ENCODE results near the gene ITGB7. TPM values are rescaled to one million over a fixed set of nuclear protein-coding genes. Genes with fewer than 3 reads are reported as not detected.

ITGB7 gene
- polyA plus RNA-seq, 3 donors from 2014 or later, result 289 to 390 (median 389) TPM

- H3K27ac Mint-ChIP-seq, result peak overlapping the region in 2 of 6 donors; percentile 6 to 50
- DNase-seq, result no peak
- H3K4me3 Mint-ChIP-seq, result no peak overlapping the region
- H3K4me1 Mint-ChIP-seq, result peaks cover 38 to 41% of the 10 kb centered on the region in 2 donors
- peaks cover 19 to 80% (median 25%) of the 10 kb centered on the region in 3 donors for H3K36me3 Mint-ChIP-seq
- no peaks in the 10 kb centered on the region for H3K9me3 Mint-ChIP-seq
- H3K27me3 Mint-ChIP-seq (ENCODE audit: low read depth in 3 of 3), result peaks cover 0 to 3% (median 3%) of the 10 kb centered on the region in 3 donors
Measured at GRCh38 chr12:53194973-53195372, 12.1 kb downstream of the ITGB7 start.

GRCh38 chr12:53193985-53194716, 12.9 kb downstream of the ITGB7 start:
- peaks cover 15 to 75% (median 22%) of the 10 kb centered on the region in 3 donors for H3K36me3 Mint-ChIP-seq
- H3K9me3 Mint-ChIP-seq, result no peaks in the 10 kb centered on the region
- H3K4me1 Mint-ChIP-seq, result peaks cover 29 to 33% of the 10 kb centered on the region in 2 donors
- peak overlapping the region in 1 of 6 donors; percentile 34 for H3K27ac Mint-ChIP-seq
- no peak for DNase-seq
- H3K4me3 Mint-ChIP-seq, result no peak overlapping the region
- H3K27me3 Mint-ChIP-seq (ENCODE audit: low read depth in 3 of 3), result peaks cover 0 to 3% (median 3%) of the 10 kb centered on the region in 3 donors

GRCh38 chr12:53193040-53193439, 14.0 kb downstream of the ITGB7 start:
- Mint-ChIP-seq H3K36me3 (peaks cover 11 to 66% (median 22%) of the 10 kb centered on the region in 3 donors), H3K27ac (peak overlapping the region in 1 of 6 donors; percentile 69), H3K9me3 (no peaks in the 10 kb centered on the region), H3K27me3 (ENCODE audit: low read depth in 3 of 3) (peaks cover 0 to 3% (median 3%) of the 10 kb centered on the region in 3 donors), H3K4me3 (no peak overlapping the region), H3K4me1 (peaks cover 18 to 22% of the 10 kb centered on the region in 2 donors)
- no peak for DNase-seq

- DNase-seq, result no peak
- Mint-ChIP-seq H3K27me3 (ENCODE audit: low read depth in 3 of 3) (peaks cover 0 to 3% (median 3%) of the 10 kb centered on the region in 3 donors), H3K27ac (peak overlapping the region in 1 of 6 donors; percentile 3), H3K4me1 (peaks cover 15 to 19% of the 10 kb centered on the region in 2 donors), H3K9me3 (no peaks in the 10 kb centered on the region), H3K36me3 (peaks cover 11 to 65% (median 25%) of the 10 kb centered on the region in 3 donors), H3K4me3 (no peak overlapping the region)
Measured at GRCh38 chr12:53192531-53193021, 14.5 kb downstream of the ITGB7 start.

- H3K27me3 Mint-ChIP-seq (ENCODE audit: low read depth in 3 of 3), result peaks cover 0 to 3% (median under 1%) of the 10 kb centered on the region in 3 donors
- peaks cover 12 to 16% of the 10 kb centered on the region in 2 donors for H3K4me1 Mint-ChIP-seq
- peaks cover 9 to 68% (median 27%) of the 10 kb centered on the region in 3 donors for H3K36me3 Mint-ChIP-seq
- peak overlapping the region in 4 of 6 donors; percentile 3 to 58 (median 30) for H3K27ac Mint-ChIP-seq
- H3K4me3 Mint-ChIP-seq, result no peak overlapping the region
- H3K9me3 Mint-ChIP-seq, result no peaks in the 10 kb centered on the region
- no peak for DNase-seq
Measured at GRCh38 chr12:53191885-53192530, 15.0 kb downstream of the ITGB7 start.

- H3K9me3 Mint-ChIP-seq, result no peaks in the 10 kb centered on the region
Measured at GRCh38 chr12:53191096-53191884, 15.8 kb downstream of the ITGB7 start.

GRCh38 chr12:53190108-53190729, 16.8 kb downstream of the ITGB7 start:
- DNase-seq, result no peak
- H3K9me3 Mint-ChIP-seq, result no peaks in the 10 kb centered on the region
- H3K27me3 Mint-ChIP-seq (ENCODE audit: low read depth in 3 of 3), result peaks cover 0 to 3% (median 2%) of the 10 kb centered on the region in 3 donors
- H3K36me3 Mint-ChIP-seq, result peaks cover 4 to 66% (median 30%) of the 10 kb centered on the region in 3 donors
- no peak overlapping the region for H3K4me3 Mint-ChIP-seq
- H3K27ac Mint-ChIP-seq, result peak overlapping the region in 3 of 6 donors; percentile 12 to 78 (median 22)
- H3K4me1 Mint-ChIP-seq, result peaks cover 9 to 20% of the 10 kb centered on the region in 2 donors

More at GRCh38 chr12:53191096-53191884, 15.8 kb downstream of the ITGB7 start:
- Mint-ChIP-seq H3K27ac (peak overlapping the region in 1 of 6 donors; percentile 58), H3K36me3 (peaks cover 4 to 68% (median 28%) of the 10 kb centered on the region in 3 donors), H3K4me1 (peaks cover 8 to 12% of the 10 kb centered on the region in 2 donors), H3K27me3 (ENCODE audit: low read depth in 3 of 3) (peaks cover 0 to 3% (median 0%) of the 10 kb centered on the region in 3 donors), H3K4me3 (no peak overlapping the region)
- no peak for DNase-seq

GRCh38 chr12:53187145-53187899, 19.7 kb downstream of the ITGB7 start:
- Mint-ChIP-seq H3K27ac (peak overlapping the region in 1 of 6 donors; percentile 58), H3K4me3 (no peak overlapping the region), H3K27me3 (ENCODE audit: low read depth in 3 of 3) (peaks cover 0 to 2% (median 2%) of the 10 kb centered on the region in 3 donors), H3K36me3 (peaks cover 18 to 57% (median 36%) of the 10 kb centered on the region in 3 donors), H3K9me3 (no peaks in the 10 kb centered on the region), H3K4me1 (peaks cover 25 to 46% of the 10 kb centered on the region in 2 donors)
- DNase-seq, result no peak

GRCh38 chr12:53186745-53187144, 20.3 kb downstream of the ITGB7 start:
- Mint-ChIP-seq H3K4me3 (no peak overlapping the region), H3K27me3 (ENCODE audit: low read depth in 3 of 3) (peaks cover 0 to 2% (median 2%) of the 10 kb centered on the region in 3 donors), H3K27ac (no peak overlapping the region), H3K4me1 (peaks cover 27 to 51% of the 10 kb centered on the region in 2 donors), H3K9me3 (no peaks in the 10 kb centered on the region), H3K36me3 (peaks cover 23 to 55% (median 35%) of the 10 kb centered on the region in 3 donors)
- no peak for DNase-seq

- Mint-ChIP-seq H3K27me3 (ENCODE audit: low read depth in 3 of 3) (peaks cover 6 to 10% (median 6%) of the 10 kb centered on the region in 3 donors), H3K4me3 (no peak overlapping the region), H3K27ac (peak overlapping the region in 1 of 6 donors; percentile 10), H3K36me3 (peaks cover 23 to 44% (median 35%) of the 10 kb centered on the region in 3 donors), H3K4me1 (peaks cover 32 to 55% of the 10 kb centered on the region in 2 donors), H3K9me3 (no peaks in the 10 kb centered on the region)
- no peak for DNase-seq
Measured at GRCh38 chr12:53185582-53186153, 21.4 kb downstream of the ITGB7 start.

GRCh38 chr12:53184828-53185227, 22.2 kb downstream of the ITGB7 start:
- Mint-ChIP-seq H3K36me3 (peaks cover 23 to 43% (median 35%) of the 10 kb centered on the region in 3 donors), H3K27ac (peak overlapping the region in 1 of 6 donors; percentile 37), H3K4me3 (no peak overlapping the region), H3K9me3 (no peaks in the 10 kb centered on the region), H3K4me1 (peaks cover 36 to 59% of the 10 kb centered on the region in 2 donors), H3K27me3 (ENCODE audit: low read depth in 3 of 3) (peaks cover 6 to 16% (median 9%) of the 10 kb centered on the region in 3 donors)
- no peak for DNase-seq

- Mint-ChIP-seq H3K36me3 (peaks cover 23 to 43% (median 35%) of the 10 kb centered on the region in 3 donors), H3K27ac (peak overlapping the region in 1 of 6 donors; percentile 1), H3K27me3 (ENCODE audit: low read depth in 3 of 3) (peaks cover 6 to 16% (median 9%) of the 10 kb centered on the region in 3 donors), H3K4me3 (peak overlapping the region in 4 of 5 donors; percentile 43 to 94 (median 93)), H3K4me1 (peaks cover 46 to 68% of the 10 kb centered on the region in 2 donors), H3K9me3 (no peaks in the 10 kb centered on the region)
- DNase-seq, result no peak
Measured at GRCh38 chr12:53182903-53183302, 24.1 kb downstream of the ITGB7 start.

All from immature natural killer cell (primary cell).